ENCODE results near the gene AMMECR1.
"Not testable (repeated sequence)": the region's sequence is repeated elsewhere in the genome, so short reads cannot be mapped to it uniquely, and the experiment has no call there.

Gene AMMECR1

GRCh38 chrX:110259117-110259516 is 58.8 kb downstream of the AMMECR1 start:
- H3K9me3 Mint-ChIP-seq = no peaks in the 10 kb centered on the region
- H3K27me3 Mint-ChIP-seq = no peaks in the 10 kb centered on the region
- no peaks in the 10 kb centered on the region for H3K4me1 Mint-ChIP-seq (ENCODE audit: low read depth)
- H3K4me3 Mint-ChIP-seq = no peak overlapping the region
- intact Hi-C loops (cut with micrococcal nuclease) = no loop called here
- H3K36me3 Mint-ChIP-seq (ENCODE audit: low read depth) = no peaks in the 10 kb centered on the region
- H3K27ac Mint-ChIP-seq = no peak overlapping the region

GRCh38 chrX:110258552-110258951 is 59.3 kb downstream of the AMMECR1 start:
- H3K4me3 Mint-ChIP-seq = no peak overlapping the region
- intact Hi-C loops (cut with micrococcal nuclease) = no loop called here
- H3K4me1 Mint-ChIP-seq (ENCODE audit: low read depth) = no peaks in the 10 kb centered on the region
- no peaks in the 10 kb centered on the region for H3K36me3 Mint-ChIP-seq (ENCODE audit: low read depth)
- H3K9me3 Mint-ChIP-seq = no peaks in the 10 kb centered on the region
- H3K27ac Mint-ChIP-seq = no peak overlapping the region
- H3K27me3 Mint-ChIP-seq = no peaks in the 10 kb centered on the region

- intact Hi-C loops (cut with micrococcal nuclease) = no loop called here
- H3K4me1 Mint-ChIP-seq (ENCODE audit: low read depth) = no peaks in the 10 kb centered on the region
- H3K4me3 Mint-ChIP-seq = no peak overlapping the region
- no peaks in the 10 kb centered on the region for H3K27me3 Mint-ChIP-seq
- no peaks in the 10 kb centered on the region for H3K9me3 Mint-ChIP-seq
- H3K27ac Mint-ChIP-seq = no peak overlapping the region
- no peaks in the 10 kb centered on the region for H3K36me3 Mint-ChIP-seq (ENCODE audit: low read depth)
Observed at GRCh38 chrX:110257889-110258288, 60.0 kb downstream of the AMMECR1 start.

- Mint-ChIP-seq H3K27ac (no peak overlapping the region), H3K4me1 (ENCODE audit: low read depth) (peaks cover 6% of the 10 kb centered on the region), H3K27me3 (no peaks in the 10 kb centered on the region), H3K36me3 (ENCODE audit: low read depth) (no peaks in the 10 kb centered on the region), H3K9me3 (no peaks in the 10 kb centered on the region), H3K4me3 (no peak overlapping the region)
- intact Hi-C loops (cut with micrococcal nuclease) = no loop called here
Observed at GRCh38 chrX:110252711-110253110, 65.2 kb downstream of the AMMECR1 start.

GRCh38 chrX:110251961-110252360 is 65.9 kb downstream of the AMMECR1 start:
- no peaks in the 10 kb centered on the region for H3K36me3 Mint-ChIP-seq (ENCODE audit: low read depth)
- intact Hi-C loops (cut with micrococcal nuclease) = no loop called here

GRCh38 chrX:110251526-110251925 is 66.4 kb downstream of the AMMECR1 start:
- no peaks in the 10 kb centered on the region for H3K27me3 Mint-ChIP-seq
- peaks cover 6% of the 10 kb centered on the region for H3K4me1 Mint-ChIP-seq (ENCODE audit: low read depth)
- H3K4me3 Mint-ChIP-seq = no peak overlapping the region
- intact Hi-C loops (cut with micrococcal nuclease) = no loop called here
- no peak overlapping the region for H3K27ac Mint-ChIP-seq
- no peaks in the 10 kb centered on the region for H3K36me3 Mint-ChIP-seq (ENCODE audit: low read depth)
- H3K9me3 Mint-ChIP-seq = no peaks in the 10 kb centered on the region

More at GRCh38 chrX:110251961-110252360, 65.9 kb downstream of the AMMECR1 start:
- no peaks in the 10 kb centered on the region for H3K27me3 Mint-ChIP-seq
- H3K27ac Mint-ChIP-seq = no peak overlapping the region
- no peaks in the 10 kb centered on the region for H3K9me3 Mint-ChIP-seq
- H3K4me1 Mint-ChIP-seq (ENCODE audit: low read depth) = peaks cover 6% of the 10 kb centered on the region
- H3K4me3 Mint-ChIP-seq = no peak overlapping the region

GRCh38 chrX:110250847-110251246 is 67.0 kb downstream of the AMMECR1 start:
- intact Hi-C loops (cut with micrococcal nuclease) = no loop called here
- Mint-ChIP-seq H3K4me3 (no peak overlapping the region), H3K27ac (no peak overlapping the region), H3K4me1 (ENCODE audit: low read depth) (peaks cover 6% of the 10 kb centered on the region), H3K36me3 (ENCODE audit: low read depth) (no peaks in the 10 kb centered on the region), H3K9me3 (no peaks in the 10 kb centered on the region), H3K27me3 (no peaks in the 10 kb centered on the region)

- intact Hi-C loops (cut with micrococcal nuclease) = no loop called here
Observed at GRCh38 chrX:110248578-110248977, 69.3 kb downstream of the AMMECR1 start.

GRCh38 chrX:110245011-110245410 is 72.9 kb downstream of the AMMECR1 start:
- H3K4me3 Mint-ChIP-seq = no peak overlapping the region
- H3K27me3 Mint-ChIP-seq = no peaks in the 10 kb centered on the region
- H3K36me3 Mint-ChIP-seq (ENCODE audit: low read depth) = no peaks in the 10 kb centered on the region
- no peaks in the 10 kb centered on the region for H3K9me3 Mint-ChIP-seq
- H3K27ac Mint-ChIP-seq = no peak overlapping the region
- intact Hi-C loops (cut with micrococcal nuclease) = no loop called here
- peaks cover 6% of the 10 kb centered on the region for H3K4me1 Mint-ChIP-seq (ENCODE audit: low read depth)

More at GRCh38 chrX:110248578-110248977, 69.3 kb downstream of the AMMECR1 start:
- Mint-ChIP-seq H3K27ac (no peak overlapping the region), H3K36me3 (ENCODE audit: low read depth) (no peaks in the 10 kb centered on the region), H3K4me3 (no peak overlapping the region), H3K4me1 (ENCODE audit: low read depth) (peaks cover 6% of the 10 kb centered on the region), H3K27me3 (no peaks in the 10 kb centered on the region), H3K9me3 (no peaks in the 10 kb centered on the region)

- no peak overlapping the region for H3K27ac Mint-ChIP-seq
Observed at GRCh38 chrX:110242371-110242770, 75.5 kb downstream of the AMMECR1 start.

GRCh38 chrX:110241816-110242215 is 76.1 kb downstream of the AMMECR1 start:
- no peak overlapping the region for H3K4me3 Mint-ChIP-seq
- intact Hi-C loops (cut with micrococcal nuclease) = no loop called here
- peaks cover 8% of the 10 kb centered on the region for H3K4me1 Mint-ChIP-seq (ENCODE audit: low read depth)
- H3K9me3 Mint-ChIP-seq = no peaks in the 10 kb centered on the region
- no peak overlapping the region for H3K27ac Mint-ChIP-seq
- no peaks in the 10 kb centered on the region for H3K27me3 Mint-ChIP-seq
- H3K36me3 Mint-ChIP-seq (ENCODE audit: low read depth) = no peaks in the 10 kb centered on the region

More at GRCh38 chrX:110242371-110242770, 75.5 kb downstream of the AMMECR1 start:
- H3K4me3 Mint-ChIP-seq = no peak overlapping the region
- no peaks in the 10 kb centered on the region for H3K27me3 Mint-ChIP-seq
- peaks cover 8% of the 10 kb centered on the region for H3K4me1 Mint-ChIP-seq (ENCODE audit: low read depth)
- H3K9me3 Mint-ChIP-seq = no peaks in the 10 kb centered on the region
- intact Hi-C loops (cut with micrococcal nuclease) = no loop called here
- H3K36me3 Mint-ChIP-seq (ENCODE audit: low read depth) = no peaks in the 10 kb centered on the region

GRCh38 chrX:110238259-110238658 is 79.6 kb downstream of the AMMECR1 start:
- H3K4me1 Mint-ChIP-seq (ENCODE audit: low read depth); H3K4me3 Mint-ChIP-seq; H3K27ac Mint-ChIP-seq; H3K36me3 Mint-ChIP-seq (ENCODE audit: low read depth); intact Hi-C loops (cut with micrococcal nuclease); H3K9me3 Mint-ChIP-seq; H3K27me3 Mint-ChIP-seq: not testable (repeated sequence)

GRCh38 chrX:110231485-110231884 is 86.4 kb downstream of the AMMECR1 start:
- H3K36me3 Mint-ChIP-seq (ENCODE audit: low read depth); H3K4me1 Mint-ChIP-seq (ENCODE audit: low read depth); intact Hi-C loops (cut with micrococcal nuclease); H3K9me3 Mint-ChIP-seq; H3K27ac Mint-ChIP-seq; H3K27me3 Mint-ChIP-seq; H3K4me3 Mint-ChIP-seq: not testable (repeated sequence)

- H3K27ac Mint-ChIP-seq; H3K4me1 Mint-ChIP-seq (ENCODE audit: low read depth); H3K27me3 Mint-ChIP-seq; H3K9me3 Mint-ChIP-seq; H3K4me3 Mint-ChIP-seq; intact Hi-C loops (cut with micrococcal nuclease); H3K36me3 Mint-ChIP-seq (ENCODE audit: low read depth): not testable (repeated sequence)
Observed at GRCh38 chrX:110229497-110230111, 88.3 kb downstream of the AMMECR1 start.

- H3K9me3 Mint-ChIP-seq = no peaks in the 10 kb centered on the region
- peaks cover 10% of the 10 kb centered on the region for H3K36me3 Mint-ChIP-seq (ENCODE audit: low read depth)
- intact Hi-C loops (cut with micrococcal nuclease) = no loop called here
- H3K27me3 Mint-ChIP-seq = no peaks in the 10 kb centered on the region
- H3K4me3 Mint-ChIP-seq = no peak overlapping the region
- no peak overlapping the region for H3K27ac Mint-ChIP-seq
- H3K4me1 Mint-ChIP-seq (ENCODE audit: low read depth) = peaks cover 7% of the 10 kb centered on the region
Observed at GRCh38 chrX:110228453-110228852, 89.4 kb downstream of the AMMECR1 start.

All from dendritic cell treated with granulocyte-macrophage colony-stimulating factor and Interleukin-4, amounts not matched to agents 40 ng/mL and 50 ng/mL, for 4 days (primary cell).